SH-SY5Y (cell line): ENCODE data around the gene INTS3.

Experiments
- GATA2 ChIP-seq: IDR thresholded peaks from 2 replicates; pipeline ENCODE4 v1.6.1; 2011; ENCODE audit warnings: mild to moderate bottlenecking, low read depth, low read length
- GATA3 ChIP-seq: IDR thresholded peaks from 2 replicates; pipeline ENCODE4 v1.6.1; 2011; ENCODE audit warnings: low read depth, mild to moderate bottlenecking, low read length, moderate library complexity

DNA sequence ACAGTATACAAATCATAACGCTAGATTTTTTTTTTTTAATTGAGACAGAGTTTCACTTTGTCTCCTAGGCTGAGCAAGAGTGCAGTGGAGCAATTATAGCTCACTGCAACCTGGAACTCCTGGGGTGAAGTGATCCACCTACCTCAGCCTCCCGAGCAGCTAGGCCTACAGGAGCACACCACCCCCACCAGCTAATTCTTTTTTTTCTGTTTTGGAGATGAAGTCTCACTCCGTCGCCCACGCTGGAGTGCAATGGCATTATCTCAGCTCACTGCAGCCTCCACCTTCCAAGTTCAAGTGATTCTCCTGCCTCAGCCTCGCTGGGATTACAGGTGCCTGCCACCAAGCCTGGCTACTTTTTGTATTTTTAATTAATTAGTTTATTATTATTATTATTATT lies 28.1 kb upstream of the INTS3 start:
- TF ChIP-seq GATA2, result no peak
- TF ChIP-seq GATA3, result no peak
